Uterus (tissue), 4 donors: ENCODE measurements around the gene KCNH2. TPM values are rescaled to one million over a fixed set of nuclear protein-coding genes. Genes with fewer than 3 reads are reported as not detected.

ENCODE experiments used
- DNase-seq, 2 donors: peaks; one replicate each; pipeline ENCODE4 v3.0.0-alpha.2; 2019 to 2020
- H3K27ac ChIP-seq, 2 donors: fragments of 200-600 bp; sonication (generic); 1 replicate in 1 of 2; 2 replicates in 1 of 2; pipeline ENCODE4 v1.5.1; 2016 to 2018
- H3K27me3 ChIP-seq, 2 donors: fragments of 200-600 bp; sonication (generic); one replicate each; pipeline ENCODE4 v1.5.1; 2018 to 2019; ENCODE audit warnings: control low read depth in 1 of 2
- H3K36me3 ChIP-seq, 2 donors: fragments of 200-600 bp; sonication (generic); one replicate each; pipeline ENCODE4 v1.5.1; 2019; ENCODE audit warnings: control low read depth in 1 of 2
- H3K4me1 ChIP-seq, 2 donors: fragments of 200-600 bp; sonication (generic); one replicate each; pipeline ENCODE4 v1.5.1; 2018 to 2019; ENCODE audit warnings: control low read depth in 1 of 2
- H3K4me3 ChIP-seq, 2 donors: fragments of 200-600 bp; sonication (generic); 1 replicate in 1 of 2; 2 replicates in 1 of 2; pipeline ENCODE4 v1.5.1; 2018 to 2019; ENCODE audit warnings: mild to moderate bottlenecking in 1 of 2
- H3K9me3 ChIP-seq, 2 donors: fragments of 200-600 bp; sonication (generic); one replicate each; pipeline ENCODE4 v1.5.1; 2019; ENCODE audit warnings: control low read depth in 1 of 2
- POLR2A ChIP-seq, 2 donors: fragments of 450-650 bp; IDR thresholded peaks; one replicate each; pipeline ENCODE4 v1.6.1; 2016; ENCODE audit warnings: antibody characterized with exemption in 2 of 2, mild to moderate bottlenecking in 1 of 2, moderate library complexity in 1 of 2
- intact Hi-C: fragments of 100-400 bp; cut with DNase I; formaldehyde crosslinking; loops from one replicate; pipeline ENCODE4 v1.15.1; 2023; ENCODE audit warnings: low total_unique reads
- total RNA-seq, 4 donors: library from RNA; depleted of rRNA in 3 of 4; stranded (reverse); fragments of >200 nt in 3 of 4; gene quantifications; one replicate each; pipeline versions ENCODE4 v1.1.0 to v1.2.4, GENCODE V29; 2014 to 2023
- TF ChIP-seq, protein P1 (sequence below), 4 experiments: fragments of 200-600 bp in 2 of 4; fragments of 450-650 bp in 2 of 4; sonication (generic) in 2 of 4; IDR thresholded peaks; one replicate each; pipeline ENCODE4 v1.5.1; 2016 to 2019; ENCODE audit warnings: antibody characterized with exemption in 4 of 4, mild to moderate bottlenecking in 2 of 4, moderate library complexity in 1 of 4
- donor health status: DM: yes; HTN: yes; CAD: no.

Gene KCNH2
- total RNA-seq, 4 donors from 2014 or later = 9.1 to 51.0 (median 22.8) TPM

DNA sequence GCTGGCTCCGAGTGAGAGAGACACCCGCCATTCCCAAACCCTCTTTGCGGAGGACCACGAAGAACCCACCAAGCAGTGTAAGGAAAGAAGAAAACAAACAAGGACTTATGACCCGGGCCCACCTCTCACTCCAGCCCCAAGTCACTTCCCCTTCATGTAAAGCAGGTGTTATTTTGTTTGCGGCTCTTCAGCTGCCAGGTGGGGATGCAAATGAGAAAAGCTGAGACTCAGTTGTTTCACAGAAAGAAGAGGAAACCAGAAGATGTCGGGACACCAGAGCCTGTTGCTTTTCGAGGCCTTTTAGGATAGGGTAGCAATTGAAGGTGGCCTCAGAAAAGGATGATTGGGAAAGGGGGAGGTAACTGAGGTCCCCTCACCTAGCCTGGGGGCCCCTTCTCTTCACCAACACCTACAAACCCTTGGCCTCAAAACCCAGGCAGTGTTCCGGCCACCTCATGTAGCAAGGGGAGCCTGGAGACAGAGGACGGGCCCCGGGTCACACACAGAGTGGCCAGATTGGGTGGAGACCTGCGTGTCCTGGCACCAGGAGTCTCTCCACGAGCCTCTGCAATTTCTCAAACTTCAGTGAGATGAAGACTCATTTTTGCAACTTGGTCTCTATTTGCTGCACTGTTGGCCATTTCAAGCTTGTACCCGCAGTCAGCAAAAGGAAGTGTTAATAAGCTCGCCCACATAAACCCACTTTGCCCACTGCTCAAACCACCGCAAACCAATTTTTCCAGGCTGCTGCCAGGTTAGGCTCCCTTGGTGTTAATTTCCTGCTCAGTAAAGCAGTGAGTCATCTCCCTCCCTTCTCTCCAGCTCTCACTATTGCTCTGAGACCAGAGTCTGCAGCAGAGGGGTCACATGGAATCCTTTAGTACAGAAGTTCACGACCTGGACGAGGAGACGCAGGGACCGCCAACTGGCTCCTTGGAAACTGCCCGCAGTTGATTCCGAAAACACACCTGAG is 80.3 kb downstream of the KCNH2 start:
- no peak for DNase-seq
- intact Hi-C loops = loop anchor here (2.0 kb wide), 1 partner anchor 93 kb away; the partner anchor contains the start of gene NOS3
- H3K4me3 ChIP-seq = no peak overlapping the region
- no peaks in the 10 kb centered on the region for H3K4me1 ChIP-seq
- no peak overlapping the region for H3K27ac ChIP-seq
- H3K36me3 ChIP-seq = no peaks in the 10 kb centered on the region
- no peaks in the 10 kb centered on the region for H3K9me3 ChIP-seq
- TF ChIP-seq POLR2A (IDR thresholded peaks at IDR 0.05) = no peak
- TF ChIP-seq, protein P1, sequence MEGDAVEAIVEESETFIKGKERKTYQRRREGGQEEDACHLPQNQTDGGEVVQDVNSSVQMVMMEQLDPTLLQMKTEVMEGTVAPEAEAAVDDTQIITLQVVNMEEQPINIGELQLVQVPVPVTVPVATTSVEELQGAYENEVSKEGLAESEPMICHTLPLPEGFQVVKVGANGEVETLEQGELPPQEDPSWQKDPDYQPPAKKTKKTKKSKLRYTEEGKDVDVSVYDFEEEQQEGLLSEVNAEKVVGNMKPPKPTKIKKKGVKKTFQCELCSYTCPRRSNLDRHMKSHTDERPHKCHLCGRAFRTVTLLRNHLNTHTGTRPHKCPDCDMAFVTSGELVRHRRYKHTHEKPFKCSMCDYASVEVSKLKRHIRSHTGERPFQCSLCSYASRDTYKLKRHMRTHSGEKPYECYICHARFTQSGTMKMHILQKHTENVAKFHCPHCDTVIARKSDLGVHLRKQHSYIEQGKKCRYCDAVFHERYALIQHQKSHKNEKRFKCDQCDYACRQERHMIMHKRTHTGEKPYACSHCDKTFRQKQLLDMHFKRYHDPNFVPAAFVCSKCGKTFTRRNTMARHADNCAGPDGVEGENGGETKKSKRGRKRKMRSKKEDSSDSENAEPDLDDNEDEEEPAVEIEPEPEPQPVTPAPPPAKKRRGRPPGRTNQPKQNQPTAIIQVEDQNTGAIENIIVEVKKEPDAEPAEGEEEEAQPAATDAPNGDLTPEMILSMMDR (IDR thresholded peaks at IDR 0.05) = no peak
- H3K27me3 ChIP-seq = no peaks in the 10 kb centered on the region

DNA sequence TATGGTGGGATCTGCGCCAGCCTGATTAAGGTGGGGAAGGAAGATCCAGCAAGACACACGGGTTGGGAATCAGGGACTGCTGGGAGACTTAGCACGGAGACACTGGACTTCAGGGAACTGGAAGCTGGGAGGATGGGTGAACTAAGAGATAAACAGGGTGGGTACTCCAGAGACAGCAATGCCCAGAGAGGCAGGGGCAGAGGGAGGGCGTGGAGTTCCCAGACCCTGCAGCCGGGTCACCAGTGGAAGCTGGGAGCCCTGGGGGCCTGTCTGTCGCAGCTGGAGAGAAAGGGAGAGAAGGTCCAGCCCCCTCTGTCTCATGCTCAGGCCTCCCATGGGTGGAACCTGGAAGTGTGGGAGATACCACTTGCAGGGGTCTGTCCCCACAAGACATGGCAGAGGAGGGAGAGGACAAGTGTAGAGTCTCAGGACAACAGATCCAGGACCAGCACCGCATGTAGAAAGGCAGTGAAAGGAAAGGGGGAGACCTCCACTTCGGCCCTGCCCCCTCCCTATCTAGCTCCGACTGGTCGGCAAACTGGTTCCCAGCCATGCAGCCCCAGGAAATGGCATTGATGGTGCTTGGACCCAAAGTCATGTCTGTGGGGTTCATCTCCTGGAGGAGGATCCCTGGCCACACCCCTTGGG is 81.4 kb downstream of the KCNH2 start:
- intact Hi-C loops = no loop called here
- no peak for DNase-seq
- no peak overlapping the region for H3K27ac ChIP-seq
- H3K4me3 ChIP-seq = no peak overlapping the region
- H3K36me3 ChIP-seq = no peaks in the 10 kb centered on the region
- H3K27me3 ChIP-seq = no peaks in the 10 kb centered on the region
- H3K4me1 ChIP-seq = no peaks in the 10 kb centered on the region
- H3K9me3 ChIP-seq = no peaks in the 10 kb centered on the region
- TF ChIP-seq, protein P1 (IDR thresholded peaks at IDR 0.05) = no peak
- TF ChIP-seq POLR2A (IDR thresholded peaks at IDR 0.05) = no peak

GRCh38 chr7:150895809-150896208 is 82.3 kb downstream of the KCNH2 start:
- no peak overlapping the region for H3K27ac ChIP-seq
- no peak overlapping the region for H3K4me3 ChIP-seq
- H3K27me3 ChIP-seq = no peaks in the 10 kb centered on the region
- no peaks in the 10 kb centered on the region for H3K9me3 ChIP-seq
- no peak for DNase-seq
- no peaks in the 10 kb centered on the region for H3K36me3 ChIP-seq
- TF ChIP-seq, protein P1 (IDR thresholded peaks at IDR 0.05) = no peak
- TF ChIP-seq POLR2A (IDR thresholded peaks at IDR 0.05) = no peak
- H3K4me1 ChIP-seq = no peaks in the 10 kb centered on the region
- intact Hi-C loops = no loop called here

Other genes starting within 250 kb of the KCNH2 start
- 100 to 1,000 TPM in 1 of 4 donors, 10 to 100 TPM in 3; 20.4 to 103 (median 31.9) TPM for gene GIMAP5, start 240.9 kb downstream of the KCNH2 start, total RNA-seq
- gene TMEM176B, start 178.0 kb downstream of the KCNH2 start, total RNA-seq = 10 to 100 TPM; 10.2 to 34.1 (median 29.4) TPM
- 10 to 100 TPM in 3 of 4 donors, 1 to 10 TPM in 1; 7.7 to 48.2 (median 17.0) TPM for gene TMEM176A, start 177.6 kb downstream of the KCNH2 start, total RNA-seq
- under 1 TPM in 3 of 4 donors, not detected in 1; 0.26 to 0.55 (median 0.29) TPM for gene AOC1, start 125.8 kb downstream of the KCNH2 start, total RNA-seq
- 10 to 100 TPM in 2 of 4 donors, 1 to 10 TPM in 2; 6.6 to 50.1 (median 15.8) TPM for gene NOS3, start 12.7 kb upstream of the KCNH2 start, total RNA-seq
- 1 to 10 TPM in 1 of 4 donors, under 1 TPM in 2, not detected in 1; 0.55 to 1.5 (median 0.76) TPM for gene ATG9B, start 46.2 kb upstream of the KCNH2 start, total RNA-seq
- 10 to 100 TPM; 18.7 to 54.3 (median 26.0) TPM for gene ABCB8, start 50.1 kb upstream of the KCNH2 start, total RNA-seq
- 10 to 100 TPM in 1 of 4 donors, 1 to 10 TPM in 2, not detected in 1; 1.0 to 16.8 (median 1.3) TPM for gene ASIC3, start 70.2 kb upstream of the KCNH2 start, total RNA-seq
- gene CDK5, start 79.6 kb upstream of the KCNH2 start, total RNA-seq = 1 to 10 TPM in 3 of 4 donors, under 1 TPM in 1; 0.51 to 9.3 (median 2.7) TPM
- 100 to 1,000 TPM in 2 of 4 donors, 10 to 100 TPM in 2; 37.4 to 177 (median 88.6) TPM for gene SLC4A2, start 81.3 kb upstream of the KCNH2 start, total RNA-seq
- gene FASTK, start 102.5 kb upstream of the KCNH2 start, total RNA-seq = 10 to 100 TPM; 37.1 to 84.9 (median 52.4) TPM
- 10 to 100 TPM in 2 of 4 donors, 1 to 10 TPM in 2; 2.9 to 32.8 (median 8.6) TPM for gene TMUB1, start 105.2 kb upstream of the KCNH2 start, total RNA-seq
- gene AGAP3, start 108.2 kb upstream of the KCNH2 start, total RNA-seq = 100 to 1,000 TPM in 1 of 4 donors, 10 to 100 TPM in 3; 28.2 to 174 (median 53.2) TPM
- gene GBX1, start 189.4 kb upstream of the KCNH2 start, total RNA-seq = under 1 TPM in 1 of 4 donors, not detected in 3; 0.41 TPM
- not detected for gene ASB10, start 208.9 kb upstream of the KCNH2 start, total RNA-seq
- gene H2BK1, start 232.2 kb upstream of the KCNH2 start, total RNA-seq = 1 to 10 TPM in 1 of 4 donors, not detected in 3; 4.4 TPM
- 10 to 100 TPM in 3 of 4 donors, 1 to 10 TPM in 1; 6.8 to 39.2 (median 37.7) TPM for gene ABCF2, start 248.9 kb upstream of the KCNH2 start, total RNA-seq